ENCODE measurements around the gene NCR2. TPM values are rescaled to one million over a fixed set of nuclear protein-coding genes. Genes with fewer than 3 reads are reported as not detected.

The NCR2 gene
- total RNA-seq, 2 donors from 2014 or later: not detected

DNA sequence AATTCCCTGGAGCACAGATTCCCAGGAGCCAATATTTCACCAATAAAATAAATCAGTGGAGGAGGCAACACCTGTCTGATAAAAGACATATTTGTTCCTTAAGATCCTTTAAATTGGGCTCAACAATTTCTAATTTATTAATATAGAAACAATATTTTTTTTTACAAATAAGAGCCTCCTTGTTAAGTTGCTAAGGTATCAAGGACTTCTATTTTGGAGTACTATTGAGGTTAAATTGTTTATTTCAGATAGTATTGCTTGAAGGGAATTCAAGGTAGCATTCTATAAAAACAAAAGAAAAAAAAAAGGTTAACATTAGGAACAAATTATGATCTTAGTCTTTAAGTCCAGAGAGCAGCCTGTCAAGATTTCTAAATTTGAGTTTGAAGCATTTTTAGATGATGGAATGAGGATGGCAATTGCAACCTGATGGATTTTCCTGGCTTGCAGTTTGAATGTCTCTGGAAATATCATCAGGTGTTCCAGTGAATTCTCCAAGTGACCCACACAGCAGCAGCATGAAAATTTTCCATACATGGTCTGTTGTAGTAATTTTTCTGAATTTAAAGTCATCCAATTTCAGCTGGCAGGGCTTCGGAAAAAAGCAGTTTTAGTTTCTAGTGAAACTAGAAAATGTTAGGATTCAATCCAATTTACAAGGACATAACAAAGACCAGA, 19.3 kb upstream of the NCR2 start:
- Mint-ChIP-seq H3K4me1 (peaks cover 5% of the 10 kb centered on the region), H3K4me3 (no peak overlapping the region), H3K27ac (no peak overlapping the region), H3K36me3 (ENCODE audit: low read depth) (no peaks in the 10 kb centered on the region), H3K9me3 (no peaks in the 10 kb centered on the region), H3K27me3 (ENCODE audit: insufficient read depth) (peaks cover 11% of the 10 kb centered on the region)
- TF ChIP-seq, protein P1, sequence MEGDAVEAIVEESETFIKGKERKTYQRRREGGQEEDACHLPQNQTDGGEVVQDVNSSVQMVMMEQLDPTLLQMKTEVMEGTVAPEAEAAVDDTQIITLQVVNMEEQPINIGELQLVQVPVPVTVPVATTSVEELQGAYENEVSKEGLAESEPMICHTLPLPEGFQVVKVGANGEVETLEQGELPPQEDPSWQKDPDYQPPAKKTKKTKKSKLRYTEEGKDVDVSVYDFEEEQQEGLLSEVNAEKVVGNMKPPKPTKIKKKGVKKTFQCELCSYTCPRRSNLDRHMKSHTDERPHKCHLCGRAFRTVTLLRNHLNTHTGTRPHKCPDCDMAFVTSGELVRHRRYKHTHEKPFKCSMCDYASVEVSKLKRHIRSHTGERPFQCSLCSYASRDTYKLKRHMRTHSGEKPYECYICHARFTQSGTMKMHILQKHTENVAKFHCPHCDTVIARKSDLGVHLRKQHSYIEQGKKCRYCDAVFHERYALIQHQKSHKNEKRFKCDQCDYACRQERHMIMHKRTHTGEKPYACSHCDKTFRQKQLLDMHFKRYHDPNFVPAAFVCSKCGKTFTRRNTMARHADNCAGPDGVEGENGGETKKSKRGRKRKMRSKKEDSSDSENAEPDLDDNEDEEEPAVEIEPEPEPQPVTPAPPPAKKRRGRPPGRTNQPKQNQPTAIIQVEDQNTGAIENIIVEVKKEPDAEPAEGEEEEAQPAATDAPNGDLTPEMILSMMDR (conservative IDR thresholded peaks at IDR 0.05): no peak
- no peak overlapping the region for H3K4me3 ChIP-seq (ENCODE audit: low read length)
- 100% methylated on average over 1 of the region's 1 CpG; no CpG with 5 or more reads in 1 of the 2 experiments for WGBS, 2 experiments (ENCODE audit: insufficient coverage in 1 of 2, insufficient read length in 1 of 2)
- peaks cover 4% of the 10 kb centered on the region for H3K27me3 ChIP-seq (ENCODE audit: control insufficient read depth, insufficient read depth, low read length, poor library complexity, severe bottlenecking)
- H3K27ac ChIP-seq (ENCODE audit: low read depth, low read length): no peak overlapping the region
- no peak for DNase-seq
- no peaks in the 10 kb centered on the region for H3K4me1 ChIP-seq (ENCODE audit: control insufficient read depth, insufficient read depth, low read length)
- no peaks in the 10 kb centered on the region for H3K36me3 ChIP-seq (ENCODE audit: control insufficient read depth, insufficient read depth, low read length)
- H3K9ac ChIP-seq (ENCODE audit: extremely low read depth, low read length, poor library complexity, severe bottlenecking): no peak overlapping the region
- H3K9me3 ChIP-seq (ENCODE audit: control insufficient read depth, low read length): no peaks in the 10 kb centered on the region

DNA sequence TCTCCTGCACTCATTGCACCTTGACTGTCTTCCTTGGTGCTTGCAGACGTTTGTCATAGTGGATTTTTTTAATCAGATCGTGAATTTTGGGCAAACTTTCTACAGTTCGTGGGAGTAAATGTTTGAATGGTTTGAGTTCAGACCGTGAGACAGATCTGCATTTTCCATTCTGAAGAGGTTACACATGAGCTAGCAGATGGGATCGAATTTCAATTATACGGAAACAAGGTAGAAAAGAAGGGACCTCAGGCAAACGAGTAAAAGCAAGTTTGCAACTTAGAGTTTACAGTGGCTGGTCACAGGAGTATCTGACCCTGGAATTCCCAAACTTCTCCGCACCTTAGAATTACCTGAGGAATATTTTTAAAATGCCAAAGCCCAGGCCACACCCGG, 17.2 kb upstream of the NCR2 start:
- peaks cover 5% of the 10 kb centered on the region for H3K4me1 Mint-ChIP-seq
- TF ChIP-seq, protein P1 (conservative IDR thresholded peaks at IDR 0.05): no peak
- peaks cover 4% of the 10 kb centered on the region for H3K27me3 ChIP-seq (ENCODE audit: control insufficient read depth, insufficient read depth, low read length, poor library complexity, severe bottlenecking)
- H3K4me3 ChIP-seq (ENCODE audit: low read length): peak overlapping the region; percentile 55
- peak overlapping the region; percentile 17 for H3K27ac Mint-ChIP-seq
- no peak for DNase-seq
- H3K4me1 ChIP-seq (ENCODE audit: control insufficient read depth, insufficient read depth, low read length): no peaks in the 10 kb centered on the region
- H3K36me3 ChIP-seq (ENCODE audit: control insufficient read depth, insufficient read depth, low read length): no peaks in the 10 kb centered on the region
- H3K27ac ChIP-seq (ENCODE audit: low read depth, low read length): no peak overlapping the region
- H3K9me3 Mint-ChIP-seq: no peaks in the 10 kb centered on the region
- H3K27me3 Mint-ChIP-seq (ENCODE audit: insufficient read depth): peaks cover 11% of the 10 kb centered on the region
- 42% methylated on average over 9 of the region's 9 CpGs for WGBS, 2 experiments (ENCODE audit: insufficient coverage in 1 of 2, insufficient read length in 1 of 2)
- H3K9me3 ChIP-seq (ENCODE audit: control insufficient read depth, low read length): no peaks in the 10 kb centered on the region
- peak overlapping the region; percentile 16 for H3K9ac ChIP-seq (ENCODE audit: extremely low read depth, low read length, poor library complexity, severe bottlenecking)
- peak overlapping the region; percentile 43 for H3K4me3 Mint-ChIP-seq
- no peaks in the 10 kb centered on the region for H3K36me3 Mint-ChIP-seq (ENCODE audit: low read depth)

DNA sequence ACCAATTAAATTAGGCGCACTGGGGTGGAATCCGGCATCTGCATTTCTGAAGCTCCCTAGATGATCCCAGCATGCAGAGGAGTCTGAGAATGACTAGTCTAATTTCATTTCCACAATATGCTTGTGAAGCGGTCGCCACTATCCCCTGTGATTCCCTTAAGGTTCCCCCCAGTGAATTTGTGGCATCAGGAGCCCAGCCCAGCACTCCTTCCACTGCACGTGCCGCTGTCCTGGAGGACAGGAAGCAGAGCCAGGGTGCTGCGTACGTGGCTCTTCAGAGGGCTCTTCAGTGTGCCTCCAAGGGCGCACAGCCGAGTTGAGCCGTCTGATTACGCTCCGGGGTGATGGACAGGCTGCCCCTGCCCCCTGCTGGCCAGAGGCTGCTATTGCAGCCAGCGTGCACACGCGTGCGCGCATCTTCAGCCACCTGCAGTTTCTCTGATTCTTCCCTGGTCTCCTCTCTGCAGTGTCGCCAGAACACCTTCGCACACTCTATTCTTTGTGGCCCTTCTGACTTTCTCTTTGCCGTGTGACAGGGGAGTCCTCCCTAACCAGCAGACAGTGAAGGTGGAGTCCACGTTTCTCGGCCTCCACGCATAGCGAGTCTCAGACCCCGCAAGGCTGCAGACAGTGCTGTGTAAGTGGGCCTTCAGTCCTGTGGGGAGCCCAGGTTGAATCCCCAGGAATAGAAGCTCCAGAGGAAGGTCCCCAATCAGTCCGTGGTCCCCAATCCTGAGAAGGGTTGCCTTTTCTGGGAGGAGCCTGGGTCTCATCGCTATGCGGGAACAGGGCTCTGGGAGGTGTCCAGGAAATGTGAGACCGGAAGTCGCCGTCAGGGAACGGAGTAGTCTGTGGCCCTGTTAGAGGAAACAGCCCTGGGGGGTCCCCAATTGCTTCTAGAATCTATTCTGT, 16.5 kb upstream of the NCR2 start:
- Histone ChIP-seq H3K27ac (ENCODE audit: low read depth, low read length) (no peak overlapping the region), H3K4me3 (ENCODE audit: low read length) (peak overlapping the region; percentile 55), H3K9me3 (ENCODE audit: control insufficient read depth, low read length) (no peaks in the 10 kb centered on the region), H3K4me1 (ENCODE audit: control insufficient read depth, insufficient read depth, low read length) (no peaks in the 10 kb centered on the region), H3K36me3 (ENCODE audit: control insufficient read depth, insufficient read depth, low read length) (no peaks in the 10 kb centered on the region), H3K27me3 (ENCODE audit: control insufficient read depth, insufficient read depth, low read length, poor library complexity, severe bottlenecking) (peaks cover 4% of the 10 kb centered on the region), H3K9ac (ENCODE audit: extremely low read depth, low read length, poor library complexity, severe bottlenecking) (peak overlapping the region; percentile 16)
- TF ChIP-seq, protein P1 (conservative IDR thresholded peaks at IDR 0.05): peak; percentile 100
- Mint-ChIP-seq H3K27ac (peak overlapping the region; percentile 17), H3K36me3 (ENCODE audit: low read depth) (no peaks in the 10 kb centered on the region), H3K27me3 (ENCODE audit: insufficient read depth) (peaks cover 11% of the 10 kb centered on the region), H3K4me3 (peak overlapping the region; percentile 43), H3K4me1 (peaks cover 5% of the 10 kb centered on the region), H3K9me3 (no peaks in the 10 kb centered on the region)
- 34 to 36% methylated on average over 27 to 32 of the region's 33 CpGs for WGBS, 2 experiments (ENCODE audit: insufficient coverage in 1 of 2, insufficient read length in 1 of 2)
- DNase-seq: peak; percentile 94
